ENCODE measurements around the gene GAL.

GAL gene

DNA sequence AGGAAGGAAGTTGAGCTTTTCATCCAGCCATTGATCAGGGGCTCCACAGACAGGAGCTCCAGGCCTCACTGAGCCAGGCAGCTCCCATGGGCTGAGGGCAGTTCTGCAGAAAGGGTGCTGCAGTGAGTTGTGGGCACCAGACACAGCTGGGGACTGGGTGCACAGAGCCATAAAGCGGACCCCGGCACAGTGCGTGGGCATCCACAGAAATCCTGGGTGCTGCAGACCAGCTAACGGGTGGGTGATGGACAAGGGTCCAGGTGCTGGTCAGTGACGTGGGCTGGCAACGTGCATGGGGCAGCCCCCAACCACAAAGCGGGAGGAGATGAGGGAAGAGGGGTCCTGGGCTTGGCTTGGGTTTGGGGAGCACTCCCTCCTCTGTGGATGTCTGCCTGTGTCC, 19.4 kb upstream of the GAL start:
- Histone ChIP-seq H3K4me3 (IDR thresholded peaks at IDR 0.05; ENCODE audit: insufficient read depth, low read depth, low read length) (no peak overlapping the region), H3K4me2 (no peak overlapping the region), H3K27me3 (ENCODE audit: insufficient read depth, low read depth) (peaks cover 13% of the 10 kb centered on the region; the same call in 1 of the 2 replicates), H3K9ac (no peak overlapping the region), H4K20me1 (ENCODE audit: insufficient read depth) (no peaks in the 10 kb centered on the region), H3K36me3 (ENCODE audit: insufficient read depth) (no peaks in the 10 kb centered on the region), H2AFZ (ENCODE audit: low read depth) (no peak overlapping the region), H3K4me1 (ENCODE audit: low read depth, poor library complexity, severe bottlenecking) (no peaks in the 10 kb centered on the region), H3K79me2 (ENCODE audit: insufficient read depth, low read depth) (no peaks in the 10 kb centered on the region), H3K27ac (no peak overlapping the region)
- TF ChIP-seq, protein P1, sequence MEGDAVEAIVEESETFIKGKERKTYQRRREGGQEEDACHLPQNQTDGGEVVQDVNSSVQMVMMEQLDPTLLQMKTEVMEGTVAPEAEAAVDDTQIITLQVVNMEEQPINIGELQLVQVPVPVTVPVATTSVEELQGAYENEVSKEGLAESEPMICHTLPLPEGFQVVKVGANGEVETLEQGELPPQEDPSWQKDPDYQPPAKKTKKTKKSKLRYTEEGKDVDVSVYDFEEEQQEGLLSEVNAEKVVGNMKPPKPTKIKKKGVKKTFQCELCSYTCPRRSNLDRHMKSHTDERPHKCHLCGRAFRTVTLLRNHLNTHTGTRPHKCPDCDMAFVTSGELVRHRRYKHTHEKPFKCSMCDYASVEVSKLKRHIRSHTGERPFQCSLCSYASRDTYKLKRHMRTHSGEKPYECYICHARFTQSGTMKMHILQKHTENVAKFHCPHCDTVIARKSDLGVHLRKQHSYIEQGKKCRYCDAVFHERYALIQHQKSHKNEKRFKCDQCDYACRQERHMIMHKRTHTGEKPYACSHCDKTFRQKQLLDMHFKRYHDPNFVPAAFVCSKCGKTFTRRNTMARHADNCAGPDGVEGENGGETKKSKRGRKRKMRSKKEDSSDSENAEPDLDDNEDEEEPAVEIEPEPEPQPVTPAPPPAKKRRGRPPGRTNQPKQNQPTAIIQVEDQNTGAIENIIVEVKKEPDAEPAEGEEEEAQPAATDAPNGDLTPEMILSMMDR (conservative IDR thresholded peaks at IDR 0.05; ENCODE audit: low read depth, low read length) = no peak

DNA sequence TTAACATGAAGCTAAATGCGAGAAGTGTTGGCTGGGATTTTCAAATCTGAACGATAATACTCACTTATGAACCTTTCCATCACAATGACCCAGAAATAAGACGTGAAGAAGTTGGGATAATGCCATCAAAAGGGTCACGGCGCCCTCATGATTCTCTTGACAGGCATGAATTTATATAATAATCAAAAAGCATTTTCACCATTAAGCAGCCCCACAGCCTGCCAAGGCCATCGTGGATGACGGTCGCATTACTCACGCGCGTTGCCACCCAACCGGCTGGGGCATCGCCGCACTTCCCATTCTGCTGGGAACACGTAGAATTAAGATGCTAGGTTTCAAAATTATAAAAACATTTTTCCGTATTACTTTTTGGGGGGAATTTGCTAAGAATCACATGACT, 18.9 kb upstream of the GAL start:
- Histone ChIP-seq H3K4me3 (IDR thresholded peaks at IDR 0.05; ENCODE audit: insufficient read depth, low read depth, low read length) (no peak overlapping the region), H3K4me1 (ENCODE audit: low read depth, poor library complexity, severe bottlenecking) (no peaks in the 10 kb centered on the region), H3K27ac (no peak overlapping the region), H3K4me2 (no peak overlapping the region), H3K79me2 (ENCODE audit: insufficient read depth, low read depth) (no peaks in the 10 kb centered on the region), H3K27me3 (ENCODE audit: insufficient read depth, low read depth) (peaks cover 13% of the 10 kb centered on the region; the same call in 1 of the 2 replicates), H4K20me1 (ENCODE audit: insufficient read depth) (no peaks in the 10 kb centered on the region), H3K9ac (no peak overlapping the region), H2AFZ (ENCODE audit: low read depth) (no peak overlapping the region), H3K36me3 (ENCODE audit: insufficient read depth) (no peaks in the 10 kb centered on the region)
- TF ChIP-seq, protein P1 (conservative IDR thresholded peaks at IDR 0.05; ENCODE audit: low read depth, low read length) = no peak

DNA sequence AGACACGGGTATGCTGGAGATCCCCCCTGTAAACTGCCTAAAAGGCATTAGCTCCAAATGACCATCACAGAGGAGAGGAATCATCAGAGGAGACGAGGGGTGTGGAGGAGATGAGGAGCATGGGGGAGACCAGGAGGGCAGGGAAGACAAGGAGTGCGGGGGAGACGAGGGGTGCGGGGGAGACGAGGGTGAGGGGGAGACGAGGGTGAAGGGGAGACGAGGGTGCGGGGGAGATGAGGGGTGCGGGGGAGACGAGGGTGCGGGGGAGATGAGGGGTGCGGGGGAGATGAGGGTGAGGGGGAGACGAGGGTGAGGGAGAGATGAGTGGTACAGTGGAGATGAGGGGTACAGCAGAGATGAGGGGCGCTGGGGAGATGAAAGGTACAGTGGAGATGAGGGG, 17.5 kb upstream of the GAL start:
- Histone ChIP-seq H3K4me3 (IDR thresholded peaks at IDR 0.05; ENCODE audit: insufficient read depth, low read depth, low read length) (no peak overlapping the region), H3K27ac (no peak overlapping the region), H4K20me1 (ENCODE audit: insufficient read depth) (no peaks in the 10 kb centered on the region), H3K79me2 (ENCODE audit: insufficient read depth, low read depth) (no peaks in the 10 kb centered on the region), H3K36me3 (ENCODE audit: insufficient read depth) (no peaks in the 10 kb centered on the region), H3K27me3 (ENCODE audit: insufficient read depth, low read depth) (peaks cover 2% of the 10 kb centered on the region; the same call in 1 of the 2 replicates), H3K4me1 (ENCODE audit: low read depth, poor library complexity, severe bottlenecking) (no peaks in the 10 kb centered on the region), H3K4me2 (no peak overlapping the region), H3K9ac (no peak overlapping the region), H2AFZ (ENCODE audit: low read depth) (no peak overlapping the region)
- TF ChIP-seq, protein P1 (conservative IDR thresholded peaks at IDR 0.05; ENCODE audit: low read depth, low read length) = no peak

DNA sequence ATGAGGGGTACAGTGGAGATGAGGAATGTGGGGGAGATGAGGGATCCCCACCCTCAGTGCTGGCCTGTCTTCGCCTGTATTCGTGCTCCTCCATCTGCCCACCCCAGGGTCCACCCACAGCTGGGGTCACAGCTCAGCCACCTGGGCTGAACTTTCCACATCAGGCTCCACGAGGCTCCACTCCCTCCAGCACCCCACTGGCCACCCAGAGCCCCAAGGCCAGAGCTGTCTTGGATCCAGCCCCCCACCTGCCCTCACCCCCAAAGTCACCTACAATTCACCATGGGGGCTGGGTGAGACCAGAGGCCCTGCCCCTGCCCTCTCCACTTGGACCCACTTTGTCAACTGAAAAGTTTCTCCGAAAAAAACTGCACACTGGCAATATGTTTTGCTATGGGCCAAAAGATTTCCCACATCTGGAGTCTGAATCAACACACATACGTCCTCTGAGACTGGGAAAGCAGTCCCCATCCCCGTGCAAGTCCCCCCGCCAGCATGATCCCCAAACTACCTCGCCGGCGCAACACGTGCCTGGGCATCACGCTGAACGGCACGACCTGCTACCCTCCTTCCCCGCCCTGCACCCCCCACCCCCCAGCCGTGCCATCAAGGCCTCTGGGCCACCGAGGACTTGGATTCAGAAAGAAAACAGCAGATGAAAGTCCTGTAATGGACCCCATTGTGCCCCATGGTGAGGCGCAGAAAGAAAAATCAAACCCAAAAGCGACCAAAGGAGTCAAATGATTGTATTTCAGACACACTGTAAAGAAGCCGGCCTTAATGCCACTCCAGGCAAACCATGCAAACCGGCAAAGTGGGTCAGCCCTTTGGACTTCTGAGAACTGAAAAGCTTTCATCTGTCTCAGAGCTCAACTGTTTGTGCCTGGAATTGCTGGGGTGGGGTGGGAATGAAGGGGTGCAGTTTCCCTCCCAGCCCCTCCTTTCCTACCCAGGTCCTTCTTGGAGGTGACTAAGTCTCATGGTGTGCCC, 16.5 kb upstream of the GAL start:
- no peak overlapping the region for H3K9ac ChIP-seq
- H3K27ac ChIP-seq = no peak overlapping the region
- H2AFZ ChIP-seq (ENCODE audit: low read depth) = no peak overlapping the region
- no peak overlapping the region for H3K4me2 ChIP-seq
- H3K4me1 ChIP-seq (ENCODE audit: low read depth, poor library complexity, severe bottlenecking) = no peaks in the 10 kb centered on the region
- H3K79me2 ChIP-seq (ENCODE audit: insufficient read depth, low read depth) = no peaks in the 10 kb centered on the region
- H3K4me3 ChIP-seq (IDR thresholded peaks at IDR 0.05; ENCODE audit: insufficient read depth, low read depth, low read length) = no peak overlapping the region
- no peaks in the 10 kb centered on the region for H4K20me1 ChIP-seq (ENCODE audit: insufficient read depth)
- no peaks in the 10 kb centered on the region for H3K36me3 ChIP-seq (ENCODE audit: insufficient read depth)
- TF ChIP-seq, protein P1 (conservative IDR thresholded peaks at IDR 0.05; ENCODE audit: low read depth, low read length) = no peak
- no peaks in the 10 kb centered on the region; the same call in 1 of the 2 replicates for H3K27me3 ChIP-seq (ENCODE audit: insufficient read depth, low read depth)

All from KMS-11 (cell line).